GM19467 (cell line): ENCODE measurements around the gene FANCD2.
"Not testable (repeated sequence)": the region's sequence is repeated elsewhere in the genome, so short reads cannot be mapped to it uniquely, and the experiment has no call there.

Experiments
- ATAC-seq: cut with Tn5 transposase; IDR thresholded peaks from one replicate; pipeline ENCODE4 v1.9.1; 2021; ENCODE audit warnings: mild to moderate bottlenecking, moderate library complexity; ENCODE audit not compliant: unreplicated experiment

FANCD2 gene

GRCh38 chr3:10026084-10026890 is at the start of gene FANCD2:
FANCD2 (plus strand) TSS chr3:10026437; CDS start chr3:10028658, 2,221 bp downstream.
- peak; percentile 87 for ATAC-seq

GRCh38 chr3:9976721-9977709 is 49.2 kb upstream of the FANCD2 start:
- ATAC-seq: no peak

GRCh38 chr3:9978710-9979305 is 47.4 kb upstream of the FANCD2 start:
- no peak for ATAC-seq

- no peak for ATAC-seq
These were observed 46.0 kb upstream of the FANCD2 start for GRCh38 chr3:9980251-9980650.

GRCh38 chr3:9986230-9986725 is 40.0 kb upstream of the FANCD2 start:
- peak; percentile 36 for ATAC-seq

- ATAC-seq: no peak
These were observed 32.0 kb upstream of the FANCD2 start for GRCh38 chr3:9994086-9994844.

GRCh38 chr3:10000686-10001085 is 25.6 kb upstream of the FANCD2 start:
- no peak for ATAC-seq

- no peak for ATAC-seq
These were observed 23.3 kb upstream of the FANCD2 start for GRCh38 chr3:10002951-10003350.

GRCh38 chr3:10004506-10004905 is 21.7 kb upstream of the FANCD2 start:
- ATAC-seq: no peak

- no peak for ATAC-seq
These were observed 21.2 kb upstream of the FANCD2 start for GRCh38 chr3:10004960-10005564.

- ATAC-seq: no peak
These were observed 20.0 kb upstream of the FANCD2 start for GRCh38 chr3:10006048-10006761.

- no peak for ATAC-seq
These were observed 19.5 kb upstream of the FANCD2 start for GRCh38 chr3:10006762-10007090.

GRCh38 chr3:10007126-10007782 is 19.0 kb upstream of the FANCD2 start:
- ATAC-seq: no peak

- ATAC-seq: not testable (repeated sequence)
These were observed 18.0 kb upstream of the FANCD2 start for GRCh38 chr3:10008216-10008587.

- no peak for ATAC-seq
These were observed 17.5 kb upstream of the FANCD2 start for GRCh38 chr3:10008588-10009344.

- ATAC-seq: no peak
These were observed 15.8 kb upstream of the FANCD2 start for GRCh38 chr3:10010421-10010877.

- ATAC-seq: peak; percentile 73
These were observed 15.3 kb upstream of the FANCD2 start for GRCh38 chr3:10010878-10011465.

GRCh38 chr3:10011631-10012030 is 14.6 kb upstream of the FANCD2 start:
- no peak for ATAC-seq
